A673 (cell line): ENCODE results near the gene CYP11A1. TPM values are rescaled to one million over a fixed set of nuclear protein-coding genes. Genes with fewer than 3 reads are reported as not detected.

Source experiments
- BruUV-seq: library from RNA; stranded (reverse); fragments of 400-500 nt; replicated peaks from 2 replicates; lab custom pipeline; 2021; lab: Mats Ljungman, UMichigan
- CTCF ChIA-PET: fragments of 300-600 bp; sonication (Branson Sonifier 250); formaldehyde crosslinking; loops from one replicate; lab custom pipeline; 2022; ENCODE audit warnings: antibody characterized with exemption; lab: Charles Lee
- POLR2A ChIA-PET: fragments of 300-600 bp; sonication (Branson Sonifier 250); formaldehyde crosslinking; loops from one replicate; lab custom pipeline; 2022; ENCODE audit warnings: antibody characterized with exemption; ENCODE audit not compliant: low non-redundant PET; lab: Charles Lee
- DNase-seq: peaks from one replicate; pipeline ENCODE4 v3.0.0-alpha.2; 2015; ENCODE audit warnings: low spot score
- H3K27ac ChIP-seq: fragments of 200-600 bp; sonication (generic); 2 replicates; pipeline ENCODE4 v1.5.1; 2016; ENCODE audit warnings: mixed run types, low read depth, mild to moderate bottlenecking, mixed read lengths, antibody characterized with exemption, low read length; ENCODE audit not compliant: poor library complexity, severe bottlenecking
- H3K27me3 ChIP-seq: fragments of 200-600 bp; sonication (generic); replicated peaks from 2 replicates; pipeline ENCODE4 v1.6.1; 2017; ENCODE audit warnings: mixed run types, low read depth, mild to moderate bottlenecking, mixed read lengths, antibody characterized with exemption, low read length; ENCODE audit not compliant: insufficient read depth, poor library complexity
- H3K36me3 ChIP-seq: fragments of 200-600 bp; sonication (generic); 2 replicates; pipeline ENCODE4 v1.6.1; 2016; ENCODE audit warnings: mixed run types, mild to moderate bottlenecking, mixed read lengths, antibody characterized with exemption, low read length; ENCODE audit not compliant: insufficient read depth, poor library complexity, severe bottlenecking
- H3K4me1 ChIP-seq: fragments of 200-600 bp; sonication (generic); 2 replicates; pipeline ENCODE4 v1.6.1; 2017; ENCODE audit warnings: mixed run types, mild to moderate bottlenecking, mixed read lengths, antibody characterized with exemption, low read length; ENCODE audit not compliant: insufficient read depth, poor library complexity, severe bottlenecking
- H3K4me3 ChIP-seq: fragments of 200-600 bp; sonication (generic); 2 replicates; pipeline ENCODE4 v1.5.1; 2016; ENCODE audit warnings: low read depth, mixed run types, mild to moderate bottlenecking, mixed read lengths, low read length; ENCODE audit not compliant: poor library complexity, severe bottlenecking
- H3K9me3 ChIP-seq: fragments of 200-600 bp; sonication (generic); 2 replicates; pipeline ENCODE4 v1.6.1; 2016; ENCODE audit warnings: mixed run types, low read depth, mild to moderate bottlenecking, mixed read lengths, antibody characterized with exemption, low read length; ENCODE audit not compliant: poor library complexity, severe bottlenecking
- CTCF ChIP-seq: fragments of 300-800, 200-600 bp; sonication (generic); conservative IDR thresholded peaks from 2 replicates; pipeline ENCODE4 v1.5.1; 2017; ENCODE audit warnings: low read depth, mild to moderate bottlenecking, antibody characterized with exemption, low read length, moderate library complexity, mixed read lengths
- EZH2 ChIP-seq: fragments of 200-600 bp; sonication (generic); IDR thresholded peaks from 2 replicates; pipeline ENCODE4 v1.6.1; 2017; ENCODE audit warnings: borderline replicate concordance, low read depth, mild to moderate bottlenecking, mixed read lengths, antibody characterized with exemption, low read length; ENCODE audit not compliant: poor library complexity, severe bottlenecking
- intact Hi-C: fragments of 100-400 bp; cut with micrococcal nuclease; formaldehyde crosslinking; loops from one replicate; pipeline ENCODE4 v1.10.0; 2022; ENCODE audit not compliant: unreplicated experiment
- total RNA-seq: library from RNA; stranded (reverse); gene quantifications from 2 replicates; pipeline ENCODE4 v1.2.3, GENCODE V29; 2021

CYP11A1 gene
- total RNA-seq, 1 experiment from 2014 or later = not detected

DNA sequence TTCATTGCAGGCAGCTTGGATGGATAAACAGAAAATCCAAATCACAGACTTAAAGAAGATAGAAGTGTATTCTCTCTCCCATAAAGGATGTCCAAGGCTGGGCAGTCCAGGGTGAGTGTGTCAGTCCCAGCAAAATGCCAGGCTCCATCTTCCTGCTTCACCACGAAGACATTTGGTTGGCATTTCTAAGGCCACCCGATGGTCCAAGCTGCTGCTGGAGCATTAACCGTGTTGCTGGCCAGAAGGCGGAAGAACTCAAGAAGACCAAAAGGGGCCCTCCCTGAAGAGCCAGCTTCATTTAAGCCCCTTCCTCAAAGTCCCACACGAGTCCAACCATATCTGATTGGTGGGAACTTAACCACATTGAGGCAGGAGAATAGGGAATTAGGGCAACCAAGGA lies 3.0 kb upstream of the CYP11A1 start:
- POLR2A ChIA-PET = no interaction called here
- Histone ChIP-seq H3K27ac (no peak overlapping the region), H3K4me3 (no peak overlapping the region), H3K9me3 (no peaks in the 10 kb centered on the region), H3K36me3 (no peaks in the 10 kb centered on the region), H3K4me1 (peaks cover 7% of the 10 kb centered on the region), H3K27me3 (peaks cover 46% of the 10 kb centered on the region)
- no peak for TF ChIP-seq EZH2
- TF ChIP-seq CTCF = no peak
- no peak for DNase-seq
- intact Hi-C loops = loop anchor here (5.0 kb wide), 2 partner anchors 247 to 402 kb away; partner anchors contain the start of gene CLK3
- BruUV-seq = no TSS peak
- CTCF ChIA-PET = no interaction called here

- intact Hi-C loops = loop anchor here (5.0 kb wide), 2 partner anchors 248 to 403 kb away; partner anchors contain the start of gene CLK3
- TF ChIP-seq EZH2 (no peak), CTCF (no peak)
- BruUV-seq = no TSS peak
- peaks cover 52% of the 10 kb centered on the region for H3K27me3 ChIP-seq
- H3K36me3 ChIP-seq = no peaks in the 10 kb centered on the region
- ChIA-PET POLR2A (no interaction called here), CTCF (interaction anchor here (0.7 kb wide), 1 partner anchor 128 kb away, joined by 3 read pairs; no protein-coding TSS in a partner anchor)
- H3K27ac ChIP-seq = no peak overlapping the region
- H3K9me3 ChIP-seq = no peaks in the 10 kb centered on the region
- peaks cover 4% of the 10 kb centered on the region for H3K4me1 ChIP-seq
- no peak overlapping the region for H3K4me3 ChIP-seq
- no peak for DNase-seq
These were observed 2.3 kb upstream of the CYP11A1 start for GRCh38 chr15:74369756-74370155.

DNA sequence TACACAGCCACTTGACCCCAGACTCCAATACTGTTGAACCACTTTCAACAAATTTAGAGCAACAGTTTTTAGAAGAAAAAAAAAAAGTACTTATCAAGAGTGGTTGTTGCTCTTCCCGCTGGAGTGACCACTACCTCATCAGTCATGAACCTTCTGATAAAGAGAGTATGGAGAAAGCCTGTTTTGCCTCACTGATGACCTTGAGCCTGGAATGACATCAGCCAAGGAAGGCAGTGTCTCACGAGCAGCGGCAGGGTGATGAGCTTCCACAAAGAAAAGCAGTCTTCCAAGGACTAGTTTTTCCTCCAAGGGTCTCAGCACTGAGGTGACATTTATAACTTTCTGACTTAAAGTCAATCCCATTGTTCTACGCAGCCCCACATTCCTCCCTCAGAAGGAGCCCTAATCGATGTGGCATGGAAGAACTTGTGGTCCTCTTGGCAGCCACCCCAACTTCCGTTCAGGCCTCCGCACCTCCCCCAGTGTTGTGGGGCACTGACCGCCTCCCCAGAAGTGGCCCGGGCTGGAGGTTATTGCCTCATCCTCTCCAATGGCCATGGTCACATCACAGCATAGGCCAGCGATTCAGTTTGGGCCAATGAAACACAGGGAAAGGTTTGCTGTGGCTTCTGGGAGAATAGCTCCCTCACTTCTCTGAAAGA lies 1.8 kb upstream of the CYP11A1 start:
- no peaks in the 10 kb centered on the region for H3K4me1 ChIP-seq
- intact Hi-C loops = no loop called here
- peaks cover 56% of the 10 kb centered on the region for H3K27me3 ChIP-seq
- DNase-seq = no peak
- no peaks in the 10 kb centered on the region for H3K9me3 ChIP-seq
- no peak for TF ChIP-seq EZH2
- TF ChIP-seq CTCF = no peak
- no peak overlapping the region for H3K27ac ChIP-seq
- no peak overlapping the region for H3K4me3 ChIP-seq
- no TSS peak for BruUV-seq
- ChIA-PET POLR2A (no interaction called here), CTCF (interaction anchor here (0.7 kb wide), 1 partner anchor 128 kb away, joined by 3 read pairs; no protein-coding TSS in a partner anchor)
- no peaks in the 10 kb centered on the region for H3K36me3 ChIP-seq
